Keratinocyte (primary cell): ENCODE measurements around the gene UBXN2A.

Experiments
- EZH2 ChIP-seq: IDR thresholded peaks from one replicate; pipeline ENCODE4 v1.6.1; 2012; ENCODE audit warnings: inconsistent platforms, mild to moderate bottlenecking, low read length, moderate library complexity
- TF ChIP-seq, protein P1 (sequence below), 3 experiments: IDR thresholded peaks in 1 of 3; conservative IDR thresholded peaks in 1 of 3; optimal IDR thresholded peaks in 1 of 3; 2 replicates in 2 of 3; 3 replicates in 1 of 3; pipeline versions ENCODE3 to v1.5.1; 2011; ENCODE audit warnings: low read length in 3 of 3, mild to moderate bottlenecking in 3 of 3, moderate library complexity in 2 of 3, control low read depth in 1 of 3, inconsistent platforms in 1 of 3; ENCODE audit not compliant: insufficient read depth in 2 of 3; ENCODE audit errors: extremely low read depth in 1 of 3

DNA sequence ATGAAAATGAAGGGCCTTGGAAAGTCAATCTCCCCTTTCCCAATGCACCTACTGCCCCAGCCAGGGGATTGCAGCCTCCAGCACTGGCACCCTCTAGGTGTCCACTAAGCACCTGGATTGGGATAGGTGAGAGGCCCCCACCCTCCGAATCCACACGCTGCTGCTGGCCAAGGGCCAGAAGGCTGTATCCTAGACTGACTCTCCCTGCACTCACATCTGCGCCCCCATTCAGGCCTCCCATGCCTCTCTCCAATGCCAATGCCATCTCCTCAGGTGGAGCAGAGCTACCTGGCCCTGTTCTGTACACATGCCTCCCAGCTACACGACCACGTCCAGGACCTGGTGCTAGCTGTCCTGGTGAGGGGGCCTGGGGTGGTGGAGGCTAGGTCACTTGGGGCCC lies 79.5 kb downstream of the UBXN2A start:
- TF ChIP-seq, protein P1, sequence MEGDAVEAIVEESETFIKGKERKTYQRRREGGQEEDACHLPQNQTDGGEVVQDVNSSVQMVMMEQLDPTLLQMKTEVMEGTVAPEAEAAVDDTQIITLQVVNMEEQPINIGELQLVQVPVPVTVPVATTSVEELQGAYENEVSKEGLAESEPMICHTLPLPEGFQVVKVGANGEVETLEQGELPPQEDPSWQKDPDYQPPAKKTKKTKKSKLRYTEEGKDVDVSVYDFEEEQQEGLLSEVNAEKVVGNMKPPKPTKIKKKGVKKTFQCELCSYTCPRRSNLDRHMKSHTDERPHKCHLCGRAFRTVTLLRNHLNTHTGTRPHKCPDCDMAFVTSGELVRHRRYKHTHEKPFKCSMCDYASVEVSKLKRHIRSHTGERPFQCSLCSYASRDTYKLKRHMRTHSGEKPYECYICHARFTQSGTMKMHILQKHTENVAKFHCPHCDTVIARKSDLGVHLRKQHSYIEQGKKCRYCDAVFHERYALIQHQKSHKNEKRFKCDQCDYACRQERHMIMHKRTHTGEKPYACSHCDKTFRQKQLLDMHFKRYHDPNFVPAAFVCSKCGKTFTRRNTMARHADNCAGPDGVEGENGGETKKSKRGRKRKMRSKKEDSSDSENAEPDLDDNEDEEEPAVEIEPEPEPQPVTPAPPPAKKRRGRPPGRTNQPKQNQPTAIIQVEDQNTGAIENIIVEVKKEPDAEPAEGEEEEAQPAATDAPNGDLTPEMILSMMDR (optimal IDR thresholded peaks at IDR 0.05 in 1 of 3, IDR thresholded peaks at IDR 0.05 in 1 of 3, conservative IDR thresholded peaks at IDR 0.05 in 1 of 3; ENCODE audit: extremely low read depth in 1 of 3, insufficient read depth in 2 of 3, low read length in 3 of 3): no peak
- no peak for TF ChIP-seq EZH2
